Measurements from ENCODE around the gene HFM1. TPM values are rescaled to one million over a fixed set of nuclear protein-coding genes. Genes with fewer than 3 reads are reported as not detected.

The HFM1 gene
- total RNA-seq, 6 experiments from 2014 or later = not detected

DNA sequence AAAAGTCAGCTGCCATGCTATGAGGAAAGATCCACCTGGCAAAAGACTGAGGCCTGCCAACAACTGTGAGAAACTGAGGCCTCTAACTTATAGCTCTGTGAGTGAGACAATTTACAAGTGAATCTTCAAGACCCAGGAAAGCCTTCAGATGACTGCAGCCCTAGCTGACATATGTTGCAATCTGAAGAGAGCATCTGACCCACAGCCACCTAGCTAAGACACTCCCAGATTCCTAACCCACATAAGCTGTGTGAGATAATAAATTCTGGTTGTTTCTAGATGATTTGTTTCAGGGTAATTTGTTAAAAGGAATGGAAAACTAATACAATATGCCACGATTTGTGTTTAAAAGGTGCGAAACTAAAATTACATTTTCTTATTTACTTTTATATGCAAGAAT lies 55.1 kb downstream of the HFM1 start:
- H3K27ac Mint-ChIP-seq = no peak overlapping the region
- peaks cover 9% of the 10 kb centered on the region; the same call in 1 of the 2 replicates for H3K9me3 Mint-ChIP-seq
- H3K27me3 Mint-ChIP-seq (ENCODE audit: insufficient read depth) = no peaks in the 10 kb centered on the region
- H3K4me1 Mint-ChIP-seq (ENCODE audit: low read depth) = no peaks in the 10 kb centered on the region
- no peak for DNase-seq
- TF ChIP-seq, protein P1, sequence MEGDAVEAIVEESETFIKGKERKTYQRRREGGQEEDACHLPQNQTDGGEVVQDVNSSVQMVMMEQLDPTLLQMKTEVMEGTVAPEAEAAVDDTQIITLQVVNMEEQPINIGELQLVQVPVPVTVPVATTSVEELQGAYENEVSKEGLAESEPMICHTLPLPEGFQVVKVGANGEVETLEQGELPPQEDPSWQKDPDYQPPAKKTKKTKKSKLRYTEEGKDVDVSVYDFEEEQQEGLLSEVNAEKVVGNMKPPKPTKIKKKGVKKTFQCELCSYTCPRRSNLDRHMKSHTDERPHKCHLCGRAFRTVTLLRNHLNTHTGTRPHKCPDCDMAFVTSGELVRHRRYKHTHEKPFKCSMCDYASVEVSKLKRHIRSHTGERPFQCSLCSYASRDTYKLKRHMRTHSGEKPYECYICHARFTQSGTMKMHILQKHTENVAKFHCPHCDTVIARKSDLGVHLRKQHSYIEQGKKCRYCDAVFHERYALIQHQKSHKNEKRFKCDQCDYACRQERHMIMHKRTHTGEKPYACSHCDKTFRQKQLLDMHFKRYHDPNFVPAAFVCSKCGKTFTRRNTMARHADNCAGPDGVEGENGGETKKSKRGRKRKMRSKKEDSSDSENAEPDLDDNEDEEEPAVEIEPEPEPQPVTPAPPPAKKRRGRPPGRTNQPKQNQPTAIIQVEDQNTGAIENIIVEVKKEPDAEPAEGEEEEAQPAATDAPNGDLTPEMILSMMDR (IDR thresholded peaks at IDR 0.05) = no peak
- no peak overlapping the region for H3K4me3 Mint-ChIP-seq
- H3K36me3 Mint-ChIP-seq (ENCODE audit: low read depth) = no peaks in the 10 kb centered on the region

GRCh38 chr1:91346824-91347223 lies 57.8 kb downstream of the HFM1 start:
- Mint-ChIP-seq H3K36me3 (ENCODE audit: low read depth) (no peaks in the 10 kb centered on the region), H3K9me3 (no peaks in the 10 kb centered on the region)

DNA sequence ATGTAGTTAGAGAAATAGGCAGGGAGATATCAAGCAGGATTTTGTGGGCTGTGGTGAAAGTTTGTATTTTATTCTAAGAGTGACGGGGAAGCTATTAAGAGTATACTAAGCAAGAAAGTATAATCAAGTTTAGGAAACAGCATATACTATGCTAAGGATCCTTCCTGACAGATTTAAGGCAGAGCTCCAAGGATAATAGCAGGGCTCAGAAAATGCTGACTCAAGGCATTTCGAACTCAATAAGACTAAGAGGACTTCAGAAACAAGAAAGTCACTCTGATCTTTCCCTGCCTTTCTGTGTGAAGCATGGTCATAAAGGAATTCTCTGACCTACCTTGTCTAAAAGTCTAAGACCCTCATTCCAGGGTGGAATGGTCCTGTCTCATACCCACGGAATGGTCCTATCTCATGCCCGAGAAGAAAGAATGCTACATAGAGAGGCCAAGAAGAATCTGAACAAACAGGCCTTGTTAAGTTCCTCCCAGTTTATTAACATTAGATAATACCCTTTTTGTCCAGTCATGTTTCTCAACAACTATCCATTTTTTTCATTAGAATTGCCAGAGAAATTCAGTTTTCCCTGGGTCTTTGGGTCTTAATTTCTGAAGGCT lies 59.1 kb downstream of the HFM1 start:
- no peak overlapping the region for H3K27ac Mint-ChIP-seq
- no peaks in the 10 kb centered on the region for H3K4me1 Mint-ChIP-seq (ENCODE audit: low read depth)
- H3K9me3 Mint-ChIP-seq = no peaks in the 10 kb centered on the region
- no peaks in the 10 kb centered on the region for H3K36me3 Mint-ChIP-seq (ENCODE audit: low read depth)
- H3K4me3 Mint-ChIP-seq = no peak overlapping the region
- TF ChIP-seq, protein P1 (IDR thresholded peaks at IDR 0.05) = no peak
- H3K27me3 Mint-ChIP-seq (ENCODE audit: insufficient read depth) = 0 out of 2 replicates have a peak, but pooled peaks cover 2% of the 10 kb centered on the region
- DNase-seq = no peak

More at GRCh38 chr1:91346824-91347223, 57.8 kb downstream of the HFM1 start:
- DNase-seq = no peak
- TF ChIP-seq, protein P1 (IDR thresholded peaks at IDR 0.05) = no peak
- no peaks in the 10 kb centered on the region for H3K4me1 Mint-ChIP-seq (ENCODE audit: low read depth)
- no peak overlapping the region for H3K4me3 Mint-ChIP-seq
- H3K27ac Mint-ChIP-seq = no peak overlapping the region
- no peaks in the 10 kb centered on the region for H3K27me3 Mint-ChIP-seq (ENCODE audit: insufficient read depth)

DNA sequence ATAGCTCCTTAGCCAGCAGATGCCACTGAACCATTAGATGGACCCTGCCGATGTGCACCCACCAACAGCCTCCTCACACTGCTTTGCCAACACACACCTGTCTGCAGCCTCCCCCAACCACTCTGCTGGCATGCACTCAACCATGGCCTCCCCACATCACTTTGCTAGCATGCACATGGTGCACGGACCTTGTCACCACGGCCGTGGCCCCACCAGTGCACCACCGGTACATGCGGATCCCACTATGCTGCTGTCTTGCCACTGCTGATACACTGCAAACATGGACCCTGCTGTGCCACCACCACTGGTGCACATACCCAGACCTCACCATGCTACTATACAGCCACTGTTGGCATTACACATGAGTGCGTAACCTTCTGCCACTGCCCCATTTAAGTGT lies 66.1 kb downstream of the HFM1 start:
- Mint-ChIP-seq H3K27ac (no peak overlapping the region), H3K36me3 (ENCODE audit: low read depth) (no peaks in the 10 kb centered on the region), H3K27me3 (ENCODE audit: insufficient read depth) (peaks cover 2% of the 10 kb centered on the region; the same call in 1 of the 2 replicates), H3K9me3 (peaks cover 3% of the 10 kb centered on the region; the same call in 1 of the 2 replicates), H3K4me3 (no peak overlapping the region), H3K4me1 (ENCODE audit: low read depth) (no peaks in the 10 kb centered on the region)
- DNase-seq = no peak
- TF ChIP-seq, protein P1 (IDR thresholded peaks at IDR 0.05) = no peak

GRCh38 chr1:91335603-91336002 lies 69.0 kb downstream of the HFM1 start:
- no peaks in the 10 kb centered on the region for H3K36me3 Mint-ChIP-seq (ENCODE audit: low read depth)
- peaks cover 12% of the 10 kb centered on the region; the same call in 1 of the 2 replicates for H3K9me3 Mint-ChIP-seq
- no peak for DNase-seq
- no peak overlapping the region for H3K4me3 Mint-ChIP-seq
- H3K27ac Mint-ChIP-seq = no peak overlapping the region
- H3K27me3 Mint-ChIP-seq (ENCODE audit: insufficient read depth) = no peaks in the 10 kb centered on the region; the same call in 1 of the 2 replicates
- TF ChIP-seq, protein P1 (IDR thresholded peaks at IDR 0.05) = no peak
- H3K4me1 Mint-ChIP-seq (ENCODE audit: low read depth) = no peaks in the 10 kb centered on the region
